Regular cardiac myocyte (primary cell): Measurements from ENCODE around the gene ZNF480. TPM values are rescaled to one million over a fixed set of nuclear protein-coding genes. Genes with fewer than 3 reads are reported as not detected.

Experiments used
- total RNA-seq: library from RNA; depleted of rRNA; stranded (reverse); fragments of >200 nt; gene quantifications from 2 replicates; pipeline ENCODE4 v1.2.3, GENCODE V29; 2014

Gene ZNF480
- total RNA-seq, result 4.2 and 5.0 TPM in 2 replicates

DNA sequence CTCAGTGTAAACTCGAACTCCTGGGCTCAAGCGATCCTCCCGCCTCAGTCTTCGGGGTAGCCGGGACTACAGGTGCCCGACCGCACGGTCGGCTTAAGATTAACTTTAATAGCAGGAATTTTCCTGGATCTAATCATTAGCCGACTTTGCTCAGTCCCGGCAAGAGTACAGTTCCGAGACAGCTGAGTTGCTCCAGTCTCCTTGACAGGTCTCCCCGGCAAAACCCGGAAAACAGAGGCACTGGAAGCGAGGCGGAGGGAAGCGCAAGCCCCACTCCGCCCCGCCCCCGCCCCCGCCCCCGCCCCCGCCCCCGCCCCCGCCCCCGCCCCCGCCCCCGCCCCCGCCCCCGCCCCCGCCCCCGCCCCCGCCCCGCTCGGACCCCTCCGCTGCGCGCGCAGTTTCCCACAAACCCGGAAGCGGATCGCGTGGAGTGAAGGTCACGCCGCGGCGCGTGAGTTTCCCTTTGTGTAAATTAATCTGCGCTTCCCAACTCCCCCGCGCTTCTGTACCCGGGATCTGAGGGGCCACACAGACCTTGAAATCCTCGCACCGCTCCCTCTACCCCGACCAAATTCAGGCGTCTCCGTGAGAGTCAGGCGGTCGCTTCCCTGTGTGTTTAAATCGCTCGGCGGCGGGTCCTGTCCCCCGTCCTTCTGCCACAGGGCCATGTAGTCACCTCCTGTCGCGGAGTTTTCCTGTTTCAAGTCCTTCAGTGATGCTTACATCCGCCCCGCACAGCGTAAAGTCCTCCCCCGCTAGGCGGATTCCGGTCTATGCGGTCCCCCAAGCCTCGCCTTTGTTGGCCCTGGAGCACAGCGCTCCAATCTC lies at the start of gene ZNF480:
Gene ZNF480 (plus strand): TSS at position 397 of the 828 bp plus-strand sequence. CDS start 3,244 bp downstream, outside the sequence.

GRCh38 chr19:52269338-52270261 lies 27.4 kb upstream of the ZNF480 start, which contains the start of gene ZNF766:
Gene ZNF766 (plus strand): TSS chr19:52269587. CDS start chr19:52269614, 27 bp downstream.

GRCh38 chr19:52336117-52336790 lies 39.3 kb downstream of the ZNF480 start, which contains the start of gene ZNF610:
Gene ZNF610 (plus strand): TSS chr19:52336243. CDS start chr19:52349173, 12,930 bp downstream.

DNA sequence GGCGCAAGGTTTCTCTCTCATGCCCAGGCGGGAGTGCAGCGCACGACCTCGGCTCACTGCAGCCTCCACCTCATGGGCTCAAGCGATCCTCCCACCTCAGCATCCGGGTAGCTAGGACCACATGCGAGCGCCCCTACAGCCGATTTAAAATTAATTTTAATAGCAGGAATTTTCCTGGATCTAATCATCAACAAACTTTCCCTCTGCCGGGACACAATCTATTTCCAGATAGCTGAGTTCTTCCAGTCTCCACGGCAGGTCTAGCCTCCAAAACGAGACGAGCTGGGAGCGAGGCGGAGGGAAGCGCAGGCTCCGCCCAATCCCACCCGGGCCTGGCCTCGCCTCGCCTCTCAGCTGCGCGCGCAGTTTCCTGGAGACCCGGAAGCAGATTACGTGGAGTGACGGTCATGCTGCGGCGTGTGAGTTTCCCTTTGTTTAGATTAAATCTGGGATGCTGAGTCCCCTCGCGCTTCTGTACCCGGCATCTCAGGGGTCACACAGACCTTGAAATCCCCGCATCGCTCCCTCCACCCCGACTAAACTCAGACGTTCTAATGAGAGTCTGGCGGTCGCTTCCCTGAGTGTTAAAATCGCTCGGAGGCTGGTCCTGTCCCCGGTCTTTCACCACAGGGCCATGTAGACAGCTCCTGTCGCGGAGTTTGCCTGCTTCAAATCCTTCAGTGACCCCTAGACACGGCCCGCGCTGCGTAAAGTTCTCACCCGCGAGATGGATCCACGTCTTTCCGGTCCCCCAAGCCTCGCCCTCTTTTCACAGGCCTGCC lies 72.8 kb downstream of the ZNF480 start, which contains the start of gene ZNF880:
Gene ZNF880 (plus strand): TSS at position 365 of the 782 bp plus-strand sequence. CDS start 43 bp downstream, at position 408.

Other genes with a start within 250 kb of the ZNF480 start
- gene ZNF432, start 248.3 kb upstream of the ZNF480 start, total RNA-seq, result 8.8 and 14.7 TPM in 2 replicates
- gene ZNF841, start 201.4 kb upstream of the ZNF480 start, total RNA-seq, result 21.5 and 43.4 TPM in 2 replicates
- gene ZNF616, start 157.2 kb upstream of the ZNF480 start, total RNA-seq, result 12.8 and 18.3 TPM in 2 replicates
- 3.1 and 7.6 TPM in 2 replicates for gene ZNF836, start 125.5 kb upstream of the ZNF480 start, total RNA-seq
- gene PPP2R1A, start 107.1 kb upstream of the ZNF480 start, total RNA-seq, result 146 and 178 TPM in 2 replicates
- 9.6 and 14.7 TPM in 2 replicates for gene ZNF766, start 27.6 kb upstream of the ZNF480 start, total RNA-seq
- gene ZNF610, start 39.1 kb downstream of the ZNF480 start, total RNA-seq, result 2.5 and 4.8 TPM in 2 replicates
- gene ZNF880, start 72.8 kb downstream of the ZNF480 start, total RNA-seq, result 28.8 and 31.0 TPM in 2 replicates
- 17.1 and 26.5 TPM in 2 replicates for gene ZNF528, start 100.7 kb downstream of the ZNF480 start, total RNA-seq
- gene ZNF534, start 132.0 kb downstream of the ZNF480 start, total RNA-seq, result under 0.01 TPM in 1 of 2 replicates, not detected in the other
- 3.5 and 6.2 TPM in 2 replicates for gene ZNF578, start 156.4 kb downstream of the ZNF480 start, total RNA-seq
- 18.6 and 20.9 TPM in 2 replicates for gene ZNF808, start 230.5 kb downstream of the ZNF480 start, total RNA-seq